ENCODE measurements around the gene DSTN. TPM values are rescaled to one million over a fixed set of nuclear protein-coding genes. Genes with fewer than 3 reads are reported as not detected.
A peak's percentile ranks its signal among the peaks of the same experiment; 100 is the strongest.

DSTN gene
- total RNA-seq, 1 donor, result 550 TPM

GRCh38 chr20:17616480-17617211 is 46.8 kb downstream of the DSTN start:
- no peak overlapping the region for H3K4me3 ChIP-seq (ENCODE audit: low read depth, low read length)
- no peak for DNase-seq (ENCODE audit: low read depth)
- no peak for TF ChIP-seq CTCF (IDR thresholded peaks at IDR 0.05; ENCODE audit: insufficient read depth, low read depth, low read length)

- peak; percentile 24 for DNase-seq (ENCODE audit: low read depth)
- H3K4me3 ChIP-seq (ENCODE audit: low read depth, low read length), result no peak overlapping the region
- peak; percentile 58 for TF ChIP-seq CTCF (IDR thresholded peaks at IDR 0.05; ENCODE audit: insufficient read depth, low read depth, low read length)
Measured at GRCh38 chr20:17617212-17617867, 47.5 kb downstream of the DSTN start.

GRCh38 chr20:17617868-17618672 is 48.2 kb downstream of the DSTN start:
- no peak overlapping the region for H3K4me3 ChIP-seq (ENCODE audit: low read depth, low read length)
- DNase-seq (ENCODE audit: low read depth), result no peak
- TF ChIP-seq CTCF (IDR thresholded peaks at IDR 0.05; ENCODE audit: insufficient read depth, low read depth, low read length), result no peak

- no peak for DNase-seq (ENCODE audit: low read depth)
- no peak for TF ChIP-seq CTCF (IDR thresholded peaks at IDR 0.05; ENCODE audit: insufficient read depth, low read depth, low read length)
- H3K4me3 ChIP-seq (ENCODE audit: low read depth, low read length), result no peak overlapping the region
Measured at GRCh38 chr20:17618673-17619013, 48.8 kb downstream of the DSTN start.

- no peak for TF ChIP-seq CTCF (IDR thresholded peaks at IDR 0.05; ENCODE audit: insufficient read depth, low read depth, low read length)
- no peak overlapping the region for H3K4me3 ChIP-seq (ENCODE audit: low read depth, low read length)
- DNase-seq (ENCODE audit: low read depth), result no peak
Measured at GRCh38 chr20:17619351-17620093, 49.6 kb downstream of the DSTN start.

GRCh38 chr20:17620371-17621228 is 50.7 kb downstream of the DSTN start:
- no peak overlapping the region for H3K4me3 ChIP-seq (ENCODE audit: low read depth, low read length)
- DNase-seq (ENCODE audit: low read depth), result no peak
- TF ChIP-seq CTCF (IDR thresholded peaks at IDR 0.05; ENCODE audit: insufficient read depth, low read depth, low read length), result no peak
